IMR-90 (cell line): Measurements from ENCODE around the gene IHH. TPM values are rescaled to one million over a fixed set of nuclear protein-coding genes. Genes with fewer than 3 reads are reported as not detected.

Source experiments
- ATAC-seq: fragments of 200-7000 bp; cut with Tn5 transposase; 2 replicates; pipeline ENCODE4 v1.9.1; 2020; ENCODE audit warnings: low read depth, mild to moderate bottlenecking, moderate library complexity
- BruUV-seq: library from RNA; stranded (reverse); fragments of 400-500 nt; replicated peaks from 2 replicates; lab custom pipeline; 2021; lab: Mats Ljungman, UMichigan
- CTCF ChIA-PET: fragments of 300-600 bp; formaldehyde crosslinking; extraction: SDS; loops from one replicate; lab custom pipeline; 2021; ENCODE audit warnings: antibody characterized with exemption; lab: Yijun Ruan, JAX
- POLR2A ChIA-PET: fragments of 300-600 bp; sonication (Branson Sonifier 250); formaldehyde crosslinking; loops from one replicate; lab custom pipeline; 2022; ENCODE audit warnings: antibody characterized with exemption; ENCODE audit not compliant: unreplicated experiment; lab: Charles Lee
- DNase-seq: peaks from one replicate; pipeline ENCODE4 v3.0.0; 2013
- H2AFZ ChIP-seq: replicated peaks from 2 replicates; pipeline ENCODE3; 2013; ENCODE audit warnings: low read length, mild to moderate bottlenecking; ENCODE audit not compliant: poor library complexity
- H2AK5ac ChIP-seq: 2 replicates; pipeline ENCODE4 v1.6.1; 2013; ENCODE audit warnings: low read depth, low read length, inconsistent platforms
- H2AK9ac ChIP-seq: replicated peaks from 2 replicates; pipeline ENCODE3; 2013; ENCODE audit warnings: mild to moderate bottlenecking, low read depth, low read length, moderate library complexity; ENCODE audit not compliant: poor library complexity
- H2BK120ac ChIP-seq: 2 replicates; pipeline ENCODE4 v1.6.1; 2013; ENCODE audit warnings: low read depth, low read length, inconsistent platforms
- H2BK15ac ChIP-seq: 3 replicates; pipeline ENCODE4 v1.6.1; 2013; ENCODE audit warnings: low read depth, low read length, inconsistent platforms
- H2BK20ac ChIP-seq: 2 replicates; pipeline ENCODE4 v1.6.1; 2013; ENCODE audit warnings: low read depth, mild to moderate bottlenecking, inconsistent platforms, low read length, moderate library complexity
- H2BK5ac ChIP-seq: 2 replicates; pipeline ENCODE4 v1.6.1; 2013; ENCODE audit warnings: mild to moderate bottlenecking, low read depth, low read length, inconsistent platforms; ENCODE audit not compliant: poor library complexity, severe bottlenecking
- H3K14ac ChIP-seq: replicated peaks from 2 replicates; pipeline ENCODE4 v1.6.1; 2013; ENCODE audit warnings: low read depth, low read length, inconsistent platforms
- H3K18ac ChIP-seq: 2 replicates; pipeline ENCODE4 v1.6.1; 2013; ENCODE audit warnings: low read depth, low read length, control low read depth
- H3K23ac ChIP-seq: 2 replicates; pipeline ENCODE4 v1.6.1; 2013; ENCODE audit warnings: low read depth, low read length, inconsistent platforms
- H3K27ac ChIP-seq: 2 replicates; pipeline ENCODE4 v1.5.1; 2013; ENCODE audit warnings: mild to moderate bottlenecking, control low read depth, low read length; ENCODE audit not compliant: insufficient read depth
- H3K27me3 ChIP-seq: 2 replicates; pipeline ENCODE4 v1.6.1; 2013; ENCODE audit warnings: low read length; ENCODE audit not compliant: control insufficient read depth, insufficient read depth
- H3K36me3 ChIP-seq: 2 replicates; pipeline ENCODE4 v1.6.1; 2013; ENCODE audit warnings: low read length, mixed read lengths; ENCODE audit not compliant: control insufficient read depth, insufficient read depth
- H3K4ac ChIP-seq: 2 replicates; pipeline ENCODE4 v1.6.1; 2013; ENCODE audit warnings: low read depth, low read length, inconsistent platforms
- H3K4me1 ChIP-seq: 2 replicates; pipeline ENCODE4 v1.6.1; 2013; ENCODE audit warnings: low read length, mixed read lengths; ENCODE audit not compliant: control insufficient read depth, insufficient read depth
- H3K4me2 ChIP-seq: 2 replicates; pipeline ENCODE4 v1.6.1; 2013; ENCODE audit warnings: low read depth, mild to moderate bottlenecking, control low read depth, low read length, moderate library complexity
- H3K4me3 ChIP-seq: 2 replicates; pipeline ENCODE4 v1.5.1; 2013; ENCODE audit warnings: low read depth, mild to moderate bottlenecking, control low read depth, low read length, moderate library complexity; ENCODE audit not compliant: insufficient read depth
- H3K56ac ChIP-seq: 2 replicates; pipeline ENCODE4 v1.6.1; 2013; ENCODE audit warnings: low read length, inconsistent platforms; ENCODE audit not compliant: insufficient read depth; ENCODE audit errors: extremely low read depth
- H3K79me1 ChIP-seq, 2 experiments: 2 replicates each; pipeline ENCODE4 v1.6.1; 2013; ENCODE audit warnings: low read length in 2 of 2, inconsistent platforms in 1 of 2, low read depth in 1 of 2
- H3K9ac ChIP-seq: 2 replicates; pipeline ENCODE4 v1.6.1; 2013; ENCODE audit warnings: low read depth, low read length, control low read depth
- H3K9me1 ChIP-seq: 2 replicates; pipeline ENCODE4 v1.6.1; 2013; ENCODE audit warnings: low read length, inconsistent platforms; ENCODE audit not compliant: insufficient read depth
- H3K9me3 ChIP-seq: 2 replicates; pipeline ENCODE4 v1.6.1; 2013; ENCODE audit warnings: low read length; ENCODE audit not compliant: control insufficient read depth, insufficient read depth
- H4K20me1 ChIP-seq: 2 replicates; pipeline ENCODE4 v1.6.1; 2013; ENCODE audit warnings: low read length, inconsistent platforms; ENCODE audit not compliant: insufficient read depth
- H4K5ac ChIP-seq: 2 replicates; pipeline ENCODE4 v1.6.1; 2013; ENCODE audit warnings: mild to moderate bottlenecking, low read depth, low read length, control low read depth
- H4K8ac ChIP-seq, 2 experiments: 2 replicates each; pipeline ENCODE4 v1.6.1; 2013; ENCODE audit warnings: low read depth in 2 of 2, low read length in 2 of 2, control low read depth in 1 of 2, inconsistent platforms in 1 of 2
- H4K91ac ChIP-seq: 2 replicates; pipeline ENCODE4 v1.6.1; 2013; ENCODE audit warnings: low read depth, low read length, inconsistent platforms; ENCODE audit not compliant: insufficient read depth
- CEBPB ChIP-seq: IDR thresholded peaks from 2 replicates; pipeline ENCODE4 v1.6.1; 2012; ENCODE audit warnings: low read depth, low read length, improper control_type of control experiment
- RCOR1 ChIP-seq: IDR thresholded peaks from 2 replicates; pipeline ENCODE4 v1.6.1; 2012; ENCODE audit warnings: mild to moderate bottlenecking, low read length, improper control_type of control experiment; ENCODE audit not compliant: insufficient replicate concordance
- WGBS, 2 experiments: methylation state at CpG; one replicate each; pipeline versions ENCODE4 v1.1.5 to v1.1.7; 2013; ENCODE audit warnings: missing lambda C conversion rate in 2 of 2; ENCODE audit not compliant: insufficient read length in 1 of 2; ENCODE audit errors: extremely low coverage in 2 of 2; 5-methylcytosine and 5-hydroxymethylcytosine counted together
- dilution Hi-C: fragments of 300-500 bp; cut with HindIII; formaldehyde crosslinking; loops from one replicate; pipeline ENCODE4 v1.14.3; 2018; ENCODE audit warnings: low sequenced_read_pairs; ENCODE audit not compliant: unreplicated experiment
- in situ Hi-C: fragments of 300-500 bp; cut with MboI; formaldehyde crosslinking; loops from 3 replicates; pipeline ENCODE4 v1.14.3; 2019; ENCODE audit warnings: low sequenced_read_pairs, inconsistent platforms, mixed read lengths
- intact Hi-C: fragments of 100-400 bp; cut with micrococcal nuclease; formaldehyde crosslinking; loops from 2 replicates; pipeline ENCODE4 v1.10.0; 2022
- polyA plus RNA-seq, 3 experiments: library from polyadenylated mRNA; depleted of rRNA; stranded (reverse); fragments of >200 nt; gene quantifications; 2 replicates each; pipeline ENCODE4 v1.2.3, GENCODE V29; 2012; ENCODE audit warnings: low replicate concordance in 1 of 3
- total RNA-seq: library from RNA; depleted of rRNA; stranded (reverse); fragments of >200 nt; gene quantifications from 2 replicates; pipeline ENCODE4 v1.2.3, GENCODE V29; 2012

Gene IHH
- total and polyA plus RNA-seq, 2 of the 4 experiments (the other 2 are of a cell fraction) = not detected

GRCh38 chr2:219016721-219017120 is 44.0 kb downstream of the IHH start:
- Histone ChIP-seq H2BK5ac (no peak overlapping the region), H3K27me3 (peaks cover 57% of the 10 kb centered on the region), H2AK5ac (no peak overlapping the region), H3K56ac (no peak overlapping the region), H2AFZ (no peak overlapping the region), H4K91ac (no peak overlapping the region), H3K9ac (no peak overlapping the region), H3K79me1 (no peaks in the 10 kb centered on the region), H3K18ac (no peak overlapping the region), H2AK9ac (no peak overlapping the region), H3K36me3 (no peaks in the 10 kb centered on the region), H3K14ac (no peak overlapping the region), H4K20me1 (no peaks in the 10 kb centered on the region), H2BK120ac (no peak overlapping the region), H4K5ac (no peak overlapping the region), H2BK20ac (no peak overlapping the region), H3K27ac (no peak overlapping the region), H3K9me1 (peaks cover 3% of the 10 kb centered on the region; the same call in 1 of the 2 replicates), H3K4me2 (no peak overlapping the region), H3K4me1 (no peaks in the 10 kb centered on the region), H3K23ac (no peak overlapping the region), H2BK15ac (no peak overlapping the region), H3K4me3 (no peak overlapping the region), H3K9me3 (no peaks in the 10 kb centered on the region), H4K8ac (no peak overlapping the region), H3K4ac (no peak overlapping the region)
- DNase-seq = no peak
- ATAC-seq = no peak
- 83% methylated on average over 4 of the region's 11 CpGs; no CpG with 5 or more reads in 1 of the 2 experiments for WGBS, 2 experiments
- intact Hi-C loops (no loop called here), in situ Hi-C loops (no loop called here), dilution Hi-C loops (no loop called here)
- BruUV-seq = no TSS peak
- POLR2A ChIA-PET = no interaction called here
- CTCF ChIA-PET = interaction anchor here (0.7 kb wide), 1 partner anchor 13 kb away, joined by 4 read pairs; no protein-coding TSS in a partner anchor
- TF ChIP-seq CEBPB (no peak), RCOR1 (no peak)
